MM.1S (cell line): ENCODE data around the gene SH2D4B.

Source experiments
- CTCF ChIP-seq: fragments of 300-600 bp; sonication (generic); IDR thresholded peaks from 2 replicates; pipeline ENCODE4 v1.5.1; 2016; ENCODE audit warnings: antibody characterized with exemption, low read length, mixed read lengths
- EZH2phosphoT487 ChIP-seq: fragments of 300-600 bp; sonication (generic); IDR thresholded peaks from 2 replicates; pipeline ENCODE4 v1.6.1; 2018; ENCODE audit warnings: antibody characterized with exemption, low read length

GRCh38 chr10:80691441-80691840, 153.7 kb downstream of the SH2D4B start:
- TF ChIP-seq EZH2phosphoT487 (no peak), CTCF (no peak)
